Activated CD4-positive, alpha-beta T cell treated with anti-CD3 and anti-CD28 coated beads, Interleukin-10, Interleukin-2, amounts not matched to agents 100 ng/mL and 50 ng/mL, durations not matched to agents 16 hours and 8 hours (primary cell): Measurements from ENCODE around the gene ANO8.
"Not testable (repeated sequence)": the region's sequence is repeated elsewhere in the genome, so short reads cannot be mapped to it uniquely, and the experiment has no call there.

Experiments used
- DNase-seq: peaks from one replicate; pipeline ENCODE4 v3.0.0-alpha.2; 2020

The ANO8 gene

GRCh38 chr19:17285415-17286135, 49.1 kb downstream of the ANO8 start:
- DNase-seq, result no peak

DNA sequence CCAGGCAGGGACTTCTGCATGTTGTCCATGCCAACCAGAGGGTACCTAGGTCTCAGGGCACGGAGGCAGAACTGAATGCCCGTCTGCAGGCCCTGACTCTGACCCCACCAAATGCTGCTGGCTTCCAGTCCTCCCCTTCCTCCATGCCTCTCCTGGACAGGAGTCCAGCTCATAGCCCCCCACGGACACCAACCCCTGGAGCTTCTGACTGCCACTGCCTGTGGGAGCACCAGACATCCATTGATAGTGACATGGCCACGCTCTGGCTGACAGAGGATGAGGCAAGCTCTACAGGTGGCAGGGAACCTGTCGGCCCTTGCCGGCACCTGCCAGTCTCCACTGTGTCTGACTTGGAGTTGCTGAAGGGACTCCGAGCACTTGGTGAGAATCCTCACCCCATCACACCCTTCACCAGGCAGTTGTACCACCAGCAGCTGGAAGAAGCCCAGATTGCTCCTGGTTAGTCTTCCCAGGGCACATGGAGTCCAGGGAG, 51.1 kb downstream of the ANO8 start:
- DNase-seq, result no peak

GRCh38 chr19:17282488-17283125, 52.0 kb downstream of the ANO8 start:
- DNase-seq, result peak; percentile 86

DNA sequence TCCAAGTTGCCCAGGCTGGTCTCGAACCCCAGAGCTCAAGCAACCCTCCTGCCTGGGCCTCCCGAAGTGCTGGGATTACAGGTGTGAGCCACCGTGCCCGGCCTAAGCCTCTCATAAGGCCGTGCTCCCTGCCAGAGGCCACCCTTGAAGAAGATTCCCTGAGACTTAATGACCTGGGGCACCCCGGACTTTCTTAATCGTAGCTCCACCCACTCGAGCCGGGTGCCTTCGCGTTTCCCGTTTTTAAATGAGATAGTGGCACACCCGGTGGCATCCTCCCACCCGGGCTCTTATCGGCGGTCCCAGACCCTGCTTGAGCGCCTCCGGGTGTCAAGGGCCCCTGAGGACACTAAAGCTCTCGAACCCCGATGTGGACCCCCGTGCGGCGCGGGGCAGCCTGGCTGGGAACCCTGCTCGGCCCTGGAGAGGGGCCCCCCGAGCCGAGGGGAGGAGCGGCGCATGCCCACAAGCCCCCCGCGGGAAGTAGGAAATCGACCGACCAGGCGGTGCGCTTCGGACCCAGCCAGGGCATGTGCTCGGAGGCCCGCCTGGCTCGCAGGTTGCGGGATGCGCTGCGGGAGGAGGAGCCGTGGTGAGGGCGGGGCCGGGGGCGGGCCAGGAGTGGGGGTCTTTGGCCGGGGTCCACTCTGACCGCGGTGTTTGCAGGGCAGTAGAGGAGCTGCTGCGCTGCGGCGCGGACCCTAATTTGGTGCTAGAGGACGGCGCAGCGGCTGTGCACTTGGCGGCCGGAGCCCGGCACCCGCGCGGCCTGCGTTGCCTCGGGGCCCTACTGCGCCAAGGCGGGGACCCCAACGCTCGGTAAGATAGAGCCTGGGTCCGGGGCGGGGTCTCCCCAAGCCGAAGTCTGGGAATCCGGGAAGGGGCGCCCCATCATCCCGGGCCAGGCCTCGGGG, 53.0 kb downstream of the ANO8 start, which contains the start of gene ANKLE1:
Gene ANKLE1, plus strand, starts transcription at position 511 of the 914 bp plus-strand sequence. Its CDS starts 20 bp downstream, at position 531.
- DNase-seq, result peak; percentile 40

DNA sequence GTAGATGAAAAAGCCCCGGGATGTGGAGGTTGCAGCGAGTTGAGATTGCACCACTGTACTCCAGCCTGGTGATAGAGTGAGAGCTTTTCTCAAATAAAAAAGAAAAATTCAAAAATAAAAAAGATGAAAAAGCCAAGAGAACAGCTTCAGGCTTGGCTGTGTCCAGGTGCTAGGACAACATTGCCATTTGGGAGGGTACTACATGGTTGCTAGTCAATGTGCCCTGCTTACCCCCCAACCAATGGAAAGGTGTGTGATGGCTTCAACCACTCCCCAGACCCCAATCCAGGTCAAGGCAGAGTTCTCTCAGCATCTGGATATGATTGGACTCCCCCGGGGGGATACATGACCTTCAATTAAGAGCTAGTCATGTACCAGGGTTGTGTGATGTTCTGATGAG, 55.2 kb downstream of the ANO8 start:
- no peak for DNase-seq

- no peak for DNase-seq
Measured at GRCh38 chr19:17275441-17276175, 59.0 kb downstream of the ANO8 start.

GRCh38 chr19:17274892-17275291, 59.8 kb downstream of the ANO8 start:
- DNase-seq, result not testable (repeated sequence)
